GM23338 (cell line): ENCODE measurements around the gene PLEKHA8. TPM values are rescaled to one million over a fixed set of nuclear protein-coding genes. Genes with fewer than 3 reads are reported as not detected.

Experiments used
- ATAC-seq: fragments of 200-7000 bp; cut with Tn5 transposase; 3 replicates; pipeline ENCODE4 v1.9.1; 2020
- DNase-seq: peaks from one replicate; pipeline ENCODE4 v3.0.0-alpha.2; 2015; ENCODE audit warnings: low spot score
- H2AFZ ChIP-seq: fragments of 200-600 bp; sonication (generic); 2 replicates; pipeline ENCODE4 v1.8.0; 2016; ENCODE audit warnings: antibody characterized with exemption, mild to moderate bottlenecking, moderate library complexity
- H3F3A ChIP-seq: fragments of 200-600 bp; sonication (generic); replicated peaks from 2 replicates; pipeline ENCODE4 v1.8.0; 2017; ENCODE audit warnings: antibody characterized with exemption, mixed run types, low read depth
- H3K27ac ChIP-seq: fragments of 200-600 bp; sonication (generic); 2 replicates; pipeline ENCODE4 v1.6.1; 2016; ENCODE audit warnings: low read depth
- H3K27me3 ChIP-seq: fragments of 200-600 bp; sonication (generic); 2 replicates; pipeline ENCODE4 v1.8.0; 2016; ENCODE audit warnings: mild to moderate bottlenecking, mixed run types, moderate library complexity; ENCODE audit not compliant: insufficient read depth
- H3K36me3 ChIP-seq: fragments of 200-600 bp; sonication (generic); 2 replicates; pipeline ENCODE4 v1.8.0; 2016; ENCODE audit warnings: mild to moderate bottlenecking; ENCODE audit not compliant: insufficient read depth
- H3K4me1 ChIP-seq: fragments of 200-600 bp; sonication (generic); 2 replicates; pipeline ENCODE4 v1.8.0; 2016; ENCODE audit warnings: mild to moderate bottlenecking, moderate library complexity; ENCODE audit not compliant: insufficient read depth
- H3K4me2 ChIP-seq: fragments of 200-600 bp; sonication (generic); 2 replicates; pipeline ENCODE4 v1.7.1; 2017; ENCODE audit warnings: mixed run types
- H3K4me3 ChIP-seq: fragments of 200-600 bp; sonication (generic); 2 replicates; pipeline ENCODE4 v1.6.1; 2016; ENCODE audit warnings: mixed run types
- H3K79me2 ChIP-seq: fragments of 200-600 bp; sonication (generic); replicated peaks from 2 replicates; pipeline ENCODE4 v1.8.0; 2017; ENCODE audit warnings: mild to moderate bottlenecking; ENCODE audit not compliant: insufficient read depth
- H3K9me2 ChIP-seq: fragments of 200-600 bp; sonication (generic); 2 replicates; pipeline ENCODE4 v1.8.0; 2017; ENCODE audit not compliant: insufficient read depth
- H4K20me1 ChIP-seq: fragments of 200-600 bp; sonication (generic); replicated peaks from 2 replicates; pipeline ENCODE4 v1.8.0; 2017; ENCODE audit warnings: mild to moderate bottlenecking; ENCODE audit not compliant: insufficient read depth
- H3K27ac Mint-ChIP-seq: 2 replicates; pipeline ENCODE4 v1.8.0; 2020; ENCODE audit warnings: inconsistent platforms, mild to moderate bottlenecking, moderate library complexity, mixed read lengths
- H3K27me3 Mint-ChIP-seq: 3 replicates; pipeline ENCODE4 v1.8.0; 2022; ENCODE audit warnings: low read depth, mild to moderate bottlenecking, moderate library complexity, mixed read lengths, inconsistent platforms; ENCODE audit not compliant: insufficient read depth, poor library complexity
- H3K36me3 Mint-ChIP-seq: 3 replicates; pipeline ENCODE4 v1.8.0; 2021; ENCODE audit warnings: low read depth, mild to moderate bottlenecking, inconsistent platforms, moderate library complexity, mixed read lengths
- H3K4me1 Mint-ChIP-seq: 3 replicates; pipeline ENCODE4 v1.8.0; 2020; ENCODE audit warnings: mild to moderate bottlenecking, inconsistent platforms, mixed read lengths
- H3K4me3 Mint-ChIP-seq: 3 replicates; pipeline ENCODE4 v1.8.0; 2021; ENCODE audit warnings: moderate library complexity, mild to moderate bottlenecking, inconsistent platforms, mixed read lengths
- H3K9me3 Mint-ChIP-seq: 3 replicates; pipeline ENCODE4 v1.8.0; 2020; ENCODE audit warnings: moderate library complexity, mild to moderate bottlenecking, inconsistent platforms, mixed read lengths
- CREB1 ChIP-seq: fragments of 250-450 bp; sonication (Bioruptor Pico); IDR thresholded peaks from 2 replicates; pipeline ENCODE4 v1.5.0; 2020; ENCODE audit warnings: low read depth, mild to moderate bottlenecking, moderate library complexity
- EZH2 ChIP-seq: fragments of 200-600 bp; sonication (generic); IDR thresholded peaks from one replicate; pipeline ENCODE4 v1.8.0; 2017; ENCODE audit warnings: antibody characterized with exemption, mild to moderate bottlenecking, low read depth; ENCODE audit not compliant: unreplicated experiment
- EZH2phosphoT487 ChIP-seq: fragments of 200-600 bp; sonication (generic); IDR thresholded peaks from one replicate; pipeline ENCODE4 v1.8.1; 2018; ENCODE audit warnings: antibody characterized with exemption; ENCODE audit not compliant: unreplicated experiment
- JUNB ChIP-seq: IDR thresholded peaks from one replicate; pipeline ENCODE4 v1.6.1; 2016; ENCODE audit warnings: antibody characterized with exemption; ENCODE audit not compliant: unreplicated experiment
- NANOG ChIP-seq: IDR thresholded peaks from 2 replicates; pipeline ENCODE4 v1.6.1; 2016; ENCODE audit warnings: antibody characterized with exemption, borderline replicate concordance
- POLR2AphosphoS5 ChIP-seq: IDR thresholded peaks from 2 replicates; pipeline ENCODE4 v1.6.1; 2016; ENCODE audit warnings: antibody characterized with exemption, low read depth
- STAT1 ChIP-seq: IDR thresholded peaks from one replicate; pipeline ENCODE4 v1.6.1; 2016; ENCODE audit warnings: antibody characterized with exemption; ENCODE audit not compliant: unreplicated experiment
- ZNF114 ChIP-seq: fragments of 250-450 bp; sonication (Bioruptor Pico); IDR thresholded peaks from 2 replicates; pipeline ENCODE4 v1.5.0; 2020; ENCODE audit warnings: mild to moderate bottlenecking, moderate library complexity
- ZNF331 ChIP-seq: fragments of 250-450 bp; sonication (Bioruptor Pico); IDR thresholded peaks from 2 replicates; pipeline ENCODE4 v1.5.0; 2020; ENCODE audit warnings: low read depth, mild to moderate bottlenecking, moderate library complexity
- polyA plus RNA-seq: library from polyadenylated mRNA; unstranded; fragments of >200 nt; fragmentation: Nextera tagmentation; extraction: Ambion mirVana; gene quantifications from 2 replicates; pipeline ENCODE4 v1.2.1, GENCODE V29; 2016
- total RNA-seq: library from RNA; depleted of rRNA; stranded (reverse); fragments of >200 nt; shearing (Covaris generic); gene quantifications from 2 replicates; pipeline ENCODE4 v1.2.3, GENCODE V29; 2014
- TF ChIP-seq, protein P1 (sequence below), 2 experiments: fragments of 200-600 bp in 1 of 2; sonication (generic) in 1 of 2; conservative IDR thresholded peaks; 2 replicates each; pipeline versions ENCODE4 v1.5.1 to v1.6.1; 2016 to 2017; ENCODE audit warnings: antibody characterized with exemption in 2 of 2, low read depth in 2 of 2, mild to moderate bottlenecking in 2 of 2, moderate library complexity in 1 of 2
- TF ChIP-seq, protein P2 (sequence below): IDR thresholded peaks from one replicate; pipeline ENCODE4 v1.6.1; 2018; ENCODE audit warnings: antibody characterized with exemption; ENCODE audit not compliant: unreplicated experiment

PLEKHA8 gene
- total and polyA plus RNA-seq, 2 experiments from 2014 or later = 11.6 to 44.9 TPM

DNA sequence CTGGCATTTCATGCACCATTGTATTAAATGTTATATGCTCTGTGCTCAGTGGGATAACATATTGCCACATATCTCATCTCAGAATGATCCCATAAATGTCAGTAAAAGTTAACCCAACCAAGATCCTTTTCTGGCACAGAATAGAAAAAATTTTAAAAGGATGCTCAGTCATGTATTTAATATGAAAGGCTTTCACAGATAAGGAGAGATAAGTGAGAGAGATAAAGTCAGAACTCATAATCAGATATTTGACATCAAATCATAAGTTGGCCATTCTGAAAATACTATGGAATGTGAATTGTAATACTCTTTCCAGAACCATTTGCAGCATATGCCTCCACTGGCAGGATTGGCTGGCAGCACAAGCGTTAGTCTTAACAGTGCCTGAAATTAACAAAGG lies 38.5 kb downstream of the PLEKHA8 start:
- no peaks in the 10 kb centered on the region for H3F3A ChIP-seq
- no peaks in the 10 kb centered on the region for H3K9me2 ChIP-seq
- TF ChIP-seq STAT1 = no peak
- TF ChIP-seq, protein P1, sequence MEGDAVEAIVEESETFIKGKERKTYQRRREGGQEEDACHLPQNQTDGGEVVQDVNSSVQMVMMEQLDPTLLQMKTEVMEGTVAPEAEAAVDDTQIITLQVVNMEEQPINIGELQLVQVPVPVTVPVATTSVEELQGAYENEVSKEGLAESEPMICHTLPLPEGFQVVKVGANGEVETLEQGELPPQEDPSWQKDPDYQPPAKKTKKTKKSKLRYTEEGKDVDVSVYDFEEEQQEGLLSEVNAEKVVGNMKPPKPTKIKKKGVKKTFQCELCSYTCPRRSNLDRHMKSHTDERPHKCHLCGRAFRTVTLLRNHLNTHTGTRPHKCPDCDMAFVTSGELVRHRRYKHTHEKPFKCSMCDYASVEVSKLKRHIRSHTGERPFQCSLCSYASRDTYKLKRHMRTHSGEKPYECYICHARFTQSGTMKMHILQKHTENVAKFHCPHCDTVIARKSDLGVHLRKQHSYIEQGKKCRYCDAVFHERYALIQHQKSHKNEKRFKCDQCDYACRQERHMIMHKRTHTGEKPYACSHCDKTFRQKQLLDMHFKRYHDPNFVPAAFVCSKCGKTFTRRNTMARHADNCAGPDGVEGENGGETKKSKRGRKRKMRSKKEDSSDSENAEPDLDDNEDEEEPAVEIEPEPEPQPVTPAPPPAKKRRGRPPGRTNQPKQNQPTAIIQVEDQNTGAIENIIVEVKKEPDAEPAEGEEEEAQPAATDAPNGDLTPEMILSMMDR (conservative IDR thresholded peaks at IDR 0.05; ENCODE audit: low read depth in 2 of 2) = no peak
- no peak for TF ChIP-seq POLR2AphosphoS5
- no peak overlapping the region for H2AFZ ChIP-seq
- no peaks in the 10 kb centered on the region; the same call in 1 of the 2 replicates for H4K20me1 ChIP-seq
- Mint-ChIP-seq H3K27me3 (peaks cover 4% of the 10 kb centered on the region), H3K27ac (no peak overlapping the region), H3K9me3 (no peaks in the 10 kb centered on the region), H3K4me3 (no peak overlapping the region), H3K36me3 (peaks cover 26% of the 10 kb centered on the region), H3K4me1 (no peaks in the 10 kb centered on the region)
- H3K27me3 ChIP-seq = no peaks in the 10 kb centered on the region
- H3K27ac ChIP-seq = no peak overlapping the region
- H3K79me2 ChIP-seq = no peaks in the 10 kb centered on the region
- peaks cover 2% of the 10 kb centered on the region for H3K36me3 ChIP-seq
- no peak overlapping the region for H3K4me2 ChIP-seq
- no peak for DNase-seq
- no peaks in the 10 kb centered on the region for H3K4me1 ChIP-seq
- no peak for ATAC-seq
- no peak overlapping the region for H3K4me3 ChIP-seq

DNA sequence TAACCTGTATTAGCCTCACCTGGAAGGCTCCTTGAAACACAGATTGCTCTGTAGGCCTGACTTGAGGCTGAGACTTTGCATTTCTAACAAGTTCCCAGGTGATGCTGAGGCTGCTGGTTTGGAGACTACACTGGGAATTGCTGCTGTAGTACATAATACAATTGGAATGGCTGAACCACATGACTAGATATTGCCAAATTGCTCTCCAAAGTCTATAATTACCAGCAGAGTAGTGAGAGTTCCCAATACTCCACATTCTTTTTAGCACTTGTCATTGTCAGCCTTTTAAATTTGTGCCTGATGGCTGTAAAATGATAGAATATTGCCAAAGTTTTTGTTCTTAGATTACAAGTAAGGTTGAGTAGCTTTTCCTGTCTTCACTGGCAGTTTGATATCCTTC lies 39.9 kb downstream of the PLEKHA8 start:
- Mint-ChIP-seq H3K9me3 (no peaks in the 10 kb centered on the region), H3K4me1 (peaks cover 4% of the 10 kb centered on the region; the same call in 1 of the 3 replicates), H3K4me3 (no peak overlapping the region), H3K27ac (no peak overlapping the region), H3K27me3 (peaks cover 4% of the 10 kb centered on the region), H3K36me3 (peaks cover 17% of the 10 kb centered on the region)
- DNase-seq (no peak), ATAC-seq (no peak)
- Histone ChIP-seq H3K36me3 (peaks cover 2% of the 10 kb centered on the region), H3F3A (no peaks in the 10 kb centered on the region), H4K20me1 (no peaks in the 10 kb centered on the region; the same call in 1 of the 2 replicates), H3K9me2 (no peaks in the 10 kb centered on the region), H2AFZ (no peak overlapping the region), H3K4me1 (no peaks in the 10 kb centered on the region), H3K4me3 (no peak overlapping the region), H3K79me2 (no peaks in the 10 kb centered on the region), H3K27me3 (no peaks in the 10 kb centered on the region), H3K4me2 (no peak overlapping the region), H3K27ac (no peak overlapping the region)
- no peak for TF ChIP-seq ZNF114 (CRISPR knock-in tag)
- TF ChIP-seq, protein P2, sequence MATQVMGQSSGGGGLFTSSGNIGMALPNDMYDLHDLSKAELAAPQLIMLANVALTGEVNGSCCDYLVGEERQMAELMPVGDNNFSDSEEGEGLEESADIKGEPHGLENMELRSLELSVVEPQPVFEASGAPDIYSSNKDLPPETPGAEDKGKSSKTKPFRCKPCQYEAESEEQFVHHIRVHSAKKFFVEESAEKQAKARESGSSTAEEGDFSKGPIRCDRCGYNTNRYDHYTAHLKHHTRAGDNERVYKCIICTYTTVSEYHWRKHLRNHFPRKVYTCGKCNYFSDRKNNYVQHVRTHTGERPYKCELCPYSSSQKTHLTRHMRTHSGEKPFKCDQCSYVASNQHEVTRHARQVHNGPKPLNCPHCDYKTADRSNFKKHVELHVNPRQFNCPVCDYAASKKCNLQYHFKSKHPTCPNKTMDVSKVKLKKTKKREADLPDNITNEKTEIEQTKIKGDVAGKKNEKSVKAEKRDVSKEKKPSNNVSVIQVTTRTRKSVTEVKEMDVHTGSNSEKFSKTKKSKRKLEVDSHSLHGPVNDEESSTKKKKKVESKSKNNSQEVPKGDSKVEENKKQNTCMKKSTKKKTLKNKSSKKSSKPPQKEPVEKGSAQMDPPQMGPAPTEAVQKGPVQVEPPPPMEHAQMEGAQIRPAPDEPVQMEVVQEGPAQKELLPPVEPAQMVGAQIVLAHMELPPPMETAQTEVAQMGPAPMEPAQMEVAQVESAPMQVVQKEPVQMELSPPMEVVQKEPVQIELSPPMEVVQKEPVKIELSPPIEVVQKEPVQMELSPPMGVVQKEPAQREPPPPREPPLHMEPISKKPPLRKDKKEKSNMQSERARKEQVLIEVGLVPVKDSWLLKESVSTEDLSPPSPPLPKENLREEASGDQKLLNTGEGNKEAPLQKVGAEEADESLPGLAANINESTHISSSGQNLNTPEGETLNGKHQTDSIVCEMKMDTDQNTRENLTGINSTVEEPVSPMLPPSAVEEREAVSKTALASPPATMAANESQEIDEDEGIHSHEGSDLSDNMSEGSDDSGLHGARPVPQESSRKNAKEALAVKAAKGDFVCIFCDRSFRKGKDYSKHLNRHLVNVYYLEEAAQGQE = no peak
- TF ChIP-seq EZH2phosphoT487 = no peak
- no peak for TF ChIP-seq STAT1
- no peak for TF ChIP-seq EZH2
- TF ChIP-seq, protein P1 (conservative IDR thresholded peaks at IDR 0.05; ENCODE audit: low read depth in 2 of 2) = no peak
- no peak for TF ChIP-seq NANOG
- TF ChIP-seq JUNB = no peak
- no peak for TF ChIP-seq POLR2AphosphoS5
- no peak for TF ChIP-seq CREB1
- no peak for TF ChIP-seq ZNF331 (CRISPR knock-in tag)
